HepG2 (cell line): ENCODE measurements around the gene PDE4D. TPM values are rescaled to one million over a fixed set of nuclear protein-coding genes. Genes with fewer than 3 reads are reported as not detected.

ENCODE experiments used
- ATAC-seq: fragments of 200-7000 bp; cut with Tn5 transposase; 3 replicates; pipeline ENCODE4 v1.9.1; 2020; ENCODE audit warnings: mild to moderate bottlenecking, moderate library complexity
- BruUV-seq: library from RNA; stranded (reverse); fragments of 400-500 nt; replicated peaks from 2 replicates; lab custom pipeline; 2021; lab: Mats Ljungman, UMichigan
- CTCF ChIA-PET: fragments of 300-600 bp; formaldehyde crosslinking; extraction: SDS; loops from one replicate; lab custom pipeline; 2021; ENCODE audit warnings: low total read pairs, inconsistent platforms, low intra/inter-chr PET ratio; lab: Yijun Ruan, JAX
- POLR2A ChIA-PET: fragments of 350-600 bp; sonication (Branson Sonifier 250); formaldehyde crosslinking; loops from one replicate; lab custom pipeline; 2020; ENCODE audit warnings: antibody characterized with exemption, inconsistent platforms; lab: Yijun Ruan, JAX
- DNase-seq: peaks from one replicate; pipeline ENCODE4 v3.0.0-alpha.2; 2015; ENCODE audit warnings: low spot score
- FAIRE-seq: peaks from 3 replicates; lab custom pipeline; 2011; peaks lifted over from hg19 to GRCh38; lab: Jason Lieb, UNC
- H2AFZ ChIP-seq: one replicate; pipeline ENCODE4 v1.6.1; 2011; ENCODE audit warnings: low read length, inconsistent platforms
- H3K27ac ChIP-seq: fragments of 300-600 bp; 3 replicates; pipeline ENCODE4 v1.8.0; 2011; ENCODE audit warnings: mixed run types, mild to moderate bottlenecking, mixed read lengths, low read length, inconsistent platforms; ENCODE audit not compliant: insufficient read depth; ENCODE audit errors: extremely low read length
- H3K27me3 ChIP-seq, 2 experiments: fragments of 200-600 bp in 1 of 2; 2 replicates in 1 of 2; 3 replicates in 1 of 2; pipeline versions ENCODE4 v1.6.0 to v1.8.0; 2011; ENCODE audit warnings: low read length in 2 of 2, mild to moderate bottlenecking in 2 of 2, moderate library complexity in 2 of 2, inconsistent platforms in 1 of 2; ENCODE audit not compliant: insufficient read depth in 2 of 2, control insufficient read depth in 1 of 2
- H3K36me3 ChIP-seq, 2 experiments: fragments of 200-600 bp in 1 of 2; replicated peaks in 1 of 2; 2 replicates in 1 of 2; 3 replicates in 1 of 2; pipeline versions ENCODE4 v1.5.1 to v1.8.0; 2011; ENCODE audit warnings: low read length in 2 of 2, inconsistent platforms in 1 of 2; ENCODE audit not compliant: insufficient read depth in 2 of 2, control insufficient read depth in 1 of 2
- H3K4me1 ChIP-seq: 2 replicates; pipeline ENCODE4 v1.5.1; 2012; ENCODE audit warnings: low read length, inconsistent platforms; ENCODE audit not compliant: insufficient read depth
- H3K4me2 ChIP-seq: 2 replicates; pipeline ENCODE4 v1.6.0; 2011; ENCODE audit warnings: low read depth, low read length, inconsistent platforms
- H3K4me3 ChIP-seq, 3 experiments: fragments of 200-600 bp in 1 of 3; sonication (generic), shearing (Covaris generic) in 1 of 3; replicated peaks in 1 of 3; 2 replicates each; pipeline ENCODE4 v1.5.1; 2011 to 2016; ENCODE audit warnings: low read length in 3 of 3, inconsistent platforms in 2 of 3, low read depth in 2 of 3, mild to moderate bottlenecking in 2 of 3, control low read depth in 1 of 3, mixed read lengths in 1 of 3; ENCODE audit not compliant: insufficient read depth in 1 of 3
- H3K79me2 ChIP-seq: one replicate; pipeline ENCODE4 v1.6.1; 2011; ENCODE audit warnings: low read length, inconsistent platforms; ENCODE audit not compliant: insufficient read depth
- H3K9ac ChIP-seq: 2 replicates; pipeline ENCODE4 v1.6.0; 2011; ENCODE audit warnings: mild to moderate bottlenecking, low read depth, low read length, inconsistent platforms; ENCODE audit not compliant: insufficient read depth
- H3K9me3 ChIP-seq: 2 replicates; pipeline ENCODE4 v1.5.1; 2012; ENCODE audit warnings: mild to moderate bottlenecking, low read length
- H4K20me1 ChIP-seq: 2 replicates; pipeline ENCODE4 v1.6.0; 2011; ENCODE audit warnings: inconsistent platforms, mild to moderate bottlenecking, low read length, moderate library complexity; ENCODE audit not compliant: insufficient read depth
- CAMTA2 ChIP-seq: sonication (generic); formaldehyde crosslinking; IDR thresholded peaks from 2 replicates; pipeline ENCODE4 v1.4.0; 2020; ENCODE audit warnings: mild to moderate bottlenecking, missing genetic modification reagents, borderline replicate concordance
- HMG20B ChIP-seq: conservative IDR thresholded peaks from 2 replicates; pipeline ENCODE4 v1.6.1; 2016; ENCODE audit warnings: missing genetic modification reagents, missing compliant biosample characterization
- MAFG ChIP-seq: sonication (generic); formaldehyde crosslinking; IDR thresholded peaks from 2 replicates; pipeline ENCODE4 v1.5.1; 2020; ENCODE audit warnings: mild to moderate bottlenecking, missing genetic modification reagents
- MTA3 ChIP-seq: sonication (generic); formaldehyde crosslinking; IDR thresholded peaks from 2 replicates; pipeline ENCODE4 v1.4.0; 2020; ENCODE audit warnings: missing genetic modification reagents
- MXD4 ChIP-seq: IDR thresholded peaks from 2 replicates; pipeline ENCODE4 v1.6.1; 2016; ENCODE audit warnings: mild to moderate bottlenecking, missing biosample characterization, missing genetic modification reagents
- RXRA ChIP-seq: sonication (generic); formaldehyde crosslinking; IDR thresholded peaks from 2 replicates; pipeline ENCODE4 v1.5.1; 2020; ENCODE audit warnings: missing genetic modification reagents
- ZNF124 ChIP-seq: sonication (generic); formaldehyde crosslinking; IDR thresholded peaks from 2 replicates; pipeline ENCODE4 v1.4.0; 2020; ENCODE audit warnings: missing genetic modification reagents
- ZNF292 ChIP-seq: sonication (generic); formaldehyde crosslinking; IDR thresholded peaks from 2 replicates; pipeline ENCODE4 v1.8.1; 2022; ENCODE audit warnings: mild to moderate bottlenecking, low read depth, missing genetic modification reagents, borderline replicate concordance
- ZNF337 ChIP-seq: sonication (generic); formaldehyde crosslinking; IDR thresholded peaks from 2 replicates; pipeline ENCODE4 v1.5.1; 2020; ENCODE audit warnings: missing genetic modification reagents, low read depth, mild to moderate bottlenecking, borderline replicate concordance
- ZNF530 ChIP-seq: sonication (generic); formaldehyde crosslinking; IDR thresholded peaks from 2 replicates; pipeline ENCODE4 v1.5.0; 2020; ENCODE audit warnings: low read depth, mild to moderate bottlenecking, missing genetic modification reagents
- ZNF780A ChIP-seq: sonication (generic); formaldehyde crosslinking; IDR thresholded peaks from 2 replicates; pipeline ENCODE4 v1.8.0; 2022; ENCODE audit warnings: mild to moderate bottlenecking, missing genetic modification reagents, moderate library complexity
- WGBS: methylation state at CpG from one replicate; pipeline ENCODE4 v1.1.6; 2017; ENCODE audit warnings: low lambda C conversion rate; 5-methylcytosine and 5-hydroxymethylcytosine counted together
- in situ Hi-C: cut with HindIII; loops from 2 replicates; pipeline ENCODE4 v1.10.0; 2017; ENCODE audit warnings: low pct_unique_long_range_greater_than_20kb; ENCODE audit not compliant: extremely low pct_ligation_motif_present
- intact Hi-C: fragments of 100-400 bp; cut with micrococcal nuclease; formaldehyde crosslinking; loops from one replicate; pipeline ENCODE4 v1.10.0; 2022; ENCODE audit not compliant: unreplicated experiment
- polyA plus RNA-seq, 8 experiments: library from polyadenylated mRNA; depleted of rRNA in 3 of 8; stranded (reverse) in 7 of 8; unstranded in 1 of 8; fragments of >200 nt; fragmentation: Illumina TruSeq in 4 of 8; extraction: Trizol in 4 of 8; gene quantifications; 2 replicates each; pipeline versions ENCODE4 v1.2.1 to v1.2.3, GENCODE V29; 2011 to 2016; ENCODE audit warnings: low read depth in 4 of 8, missing spikeins in 1 of 8, mixed read lengths in 1 of 8; ENCODE audit not compliant: insufficient read depth in 1 of 8
- total RNA-seq, 5 experiments: library from RNA; depleted of rRNA; stranded (reverse); fragments of >200 nt; fragmentation: Illumina TruSeq; extraction: Trizol; gene quantifications; 2 replicates each; pipeline ENCODE4 v1.2.3, GENCODE V29; 2016; ENCODE audit warnings: low read depth in 1 of 5
- TF ChIP-seq, protein P1 (sequence below): sonication (generic); formaldehyde crosslinking; IDR thresholded peaks from 2 replicates; pipeline ENCODE4 v1.5.0; 2020; ENCODE audit warnings: mild to moderate bottlenecking, missing genetic modification reagents
- TF ChIP-seq, protein P2 (sequence below): sonication (generic); formaldehyde crosslinking; IDR thresholded peaks from 2 replicates; pipeline ENCODE4 v1.5.0; 2020; ENCODE audit warnings: mild to moderate bottlenecking, missing genetic modification reagents, borderline replicate concordance

Gene PDE4D
- total and polyA plus RNA-seq, 2 of the 13 experiments (the other 11 are each of a cell fraction or from before 2014, with no cell fraction given) = 7.0 to 12.2 TPM

DNA sequence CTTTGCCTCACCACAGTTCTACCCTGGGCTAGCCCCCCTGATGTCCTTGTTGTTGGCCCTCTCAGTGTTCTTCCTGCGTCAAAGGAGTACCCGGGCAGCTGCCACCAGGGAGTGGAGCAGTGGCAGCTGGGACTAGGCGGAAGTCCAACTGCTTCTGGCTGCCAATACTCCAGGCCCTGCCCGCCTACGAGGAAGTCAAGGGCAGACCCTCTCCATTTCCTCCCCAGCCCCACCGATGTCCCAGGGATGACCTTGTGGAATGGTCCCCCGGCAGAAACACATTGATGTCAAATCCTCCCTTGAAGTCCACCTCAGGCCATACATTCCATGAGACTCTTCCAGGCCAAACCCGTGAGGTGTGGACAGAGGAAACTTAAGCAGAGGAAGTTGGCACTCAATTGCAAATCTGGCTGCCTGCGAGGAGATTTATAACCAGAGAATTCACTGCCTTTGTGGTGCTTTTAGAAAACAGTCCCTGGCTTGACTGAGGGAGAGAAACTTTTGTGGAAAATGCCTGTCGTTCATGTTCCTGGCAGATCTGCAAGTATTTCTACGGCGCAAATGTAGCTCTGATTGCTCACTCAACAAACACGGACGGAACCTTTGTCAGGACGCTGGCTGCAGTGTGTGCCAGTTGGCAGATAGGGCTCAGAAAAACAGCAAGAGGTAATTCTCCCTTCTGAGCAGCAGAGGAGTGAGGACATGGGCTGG, 970.9 kb downstream of the PDE4D start:
- no peak overlapping the region for H2AFZ ChIP-seq
- CTCF ChIA-PET = no interaction called here

More for the DNA sequence above, 970.9 kb downstream of the PDE4D start:
- Histone ChIP-seq H3K4me3 (no peak overlapping the region), H3K9ac (no peak overlapping the region), H3K27me3 (no peaks in the 10 kb centered on the region), H3K79me2 (no peaks in the 10 kb centered on the region), H3K4me2 (no peak overlapping the region), H3K4me1 (no peaks in the 10 kb centered on the region), H3K36me3 (no peaks in the 10 kb centered on the region), H3K9me3 (no peaks in the 10 kb centered on the region), H3K27ac (no peak overlapping the region), H4K20me1 (no peaks in the 10 kb centered on the region)
- no peak for TF ChIP-seq CAMTA2 (CRISPR knock-in tag)
- no peak for TF ChIP-seq MXD4 (CRISPR knock-in tag)
- no peak for TF ChIP-seq ZNF292 (CRISPR knock-in tag)
- no peak for TF ChIP-seq ZNF337 (CRISPR knock-in tag)
- TF ChIP-seq RXRA (CRISPR knock-in tag) = no peak
- no peak for TF ChIP-seq HMG20B (CRISPR knock-in tag)
- TF ChIP-seq, protein P1, sequence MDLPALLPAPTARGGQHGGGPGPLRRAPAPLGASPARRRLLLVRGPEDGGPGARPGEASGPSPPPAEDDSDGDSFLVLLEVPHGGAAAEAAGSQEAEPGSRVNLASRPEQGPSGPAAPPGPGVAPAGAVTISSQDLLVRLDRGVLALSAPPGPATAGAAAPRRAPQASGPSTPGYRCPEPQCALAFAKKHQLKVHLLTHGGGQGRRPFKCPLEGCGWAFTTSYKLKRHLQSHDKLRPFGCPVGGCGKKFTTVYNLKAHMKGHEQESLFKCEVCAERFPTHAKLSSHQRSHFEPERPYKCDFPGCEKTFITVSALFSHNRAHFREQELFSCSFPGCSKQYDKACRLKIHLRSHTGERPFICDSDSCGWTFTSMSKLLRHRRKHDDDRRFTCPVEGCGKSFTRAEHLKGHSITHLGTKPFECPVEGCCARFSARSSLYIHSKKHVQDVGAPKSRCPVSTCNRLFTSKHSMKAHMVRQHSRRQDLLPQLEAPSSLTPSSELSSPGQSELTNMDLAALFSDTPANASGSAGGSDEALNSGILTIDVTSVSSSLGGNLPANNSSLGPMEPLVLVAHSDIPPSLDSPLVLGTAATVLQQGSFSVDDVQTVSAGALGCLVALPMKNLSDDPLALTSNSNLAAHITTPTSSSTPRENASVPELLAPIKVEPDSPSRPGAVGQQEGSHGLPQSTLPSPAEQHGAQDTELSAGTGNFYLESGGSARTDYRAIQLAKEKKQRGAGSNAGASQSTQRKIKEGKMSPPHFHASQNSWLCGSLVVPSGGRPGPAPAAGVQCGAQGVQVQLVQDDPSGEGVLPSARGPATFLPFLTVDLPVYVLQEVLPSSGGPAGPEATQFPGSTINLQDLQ (CRISPR knock-in tag) = no peak
- no peak for TF ChIP-seq ZNF530 (CRISPR knock-in tag)
- TF ChIP-seq, protein P2, sequence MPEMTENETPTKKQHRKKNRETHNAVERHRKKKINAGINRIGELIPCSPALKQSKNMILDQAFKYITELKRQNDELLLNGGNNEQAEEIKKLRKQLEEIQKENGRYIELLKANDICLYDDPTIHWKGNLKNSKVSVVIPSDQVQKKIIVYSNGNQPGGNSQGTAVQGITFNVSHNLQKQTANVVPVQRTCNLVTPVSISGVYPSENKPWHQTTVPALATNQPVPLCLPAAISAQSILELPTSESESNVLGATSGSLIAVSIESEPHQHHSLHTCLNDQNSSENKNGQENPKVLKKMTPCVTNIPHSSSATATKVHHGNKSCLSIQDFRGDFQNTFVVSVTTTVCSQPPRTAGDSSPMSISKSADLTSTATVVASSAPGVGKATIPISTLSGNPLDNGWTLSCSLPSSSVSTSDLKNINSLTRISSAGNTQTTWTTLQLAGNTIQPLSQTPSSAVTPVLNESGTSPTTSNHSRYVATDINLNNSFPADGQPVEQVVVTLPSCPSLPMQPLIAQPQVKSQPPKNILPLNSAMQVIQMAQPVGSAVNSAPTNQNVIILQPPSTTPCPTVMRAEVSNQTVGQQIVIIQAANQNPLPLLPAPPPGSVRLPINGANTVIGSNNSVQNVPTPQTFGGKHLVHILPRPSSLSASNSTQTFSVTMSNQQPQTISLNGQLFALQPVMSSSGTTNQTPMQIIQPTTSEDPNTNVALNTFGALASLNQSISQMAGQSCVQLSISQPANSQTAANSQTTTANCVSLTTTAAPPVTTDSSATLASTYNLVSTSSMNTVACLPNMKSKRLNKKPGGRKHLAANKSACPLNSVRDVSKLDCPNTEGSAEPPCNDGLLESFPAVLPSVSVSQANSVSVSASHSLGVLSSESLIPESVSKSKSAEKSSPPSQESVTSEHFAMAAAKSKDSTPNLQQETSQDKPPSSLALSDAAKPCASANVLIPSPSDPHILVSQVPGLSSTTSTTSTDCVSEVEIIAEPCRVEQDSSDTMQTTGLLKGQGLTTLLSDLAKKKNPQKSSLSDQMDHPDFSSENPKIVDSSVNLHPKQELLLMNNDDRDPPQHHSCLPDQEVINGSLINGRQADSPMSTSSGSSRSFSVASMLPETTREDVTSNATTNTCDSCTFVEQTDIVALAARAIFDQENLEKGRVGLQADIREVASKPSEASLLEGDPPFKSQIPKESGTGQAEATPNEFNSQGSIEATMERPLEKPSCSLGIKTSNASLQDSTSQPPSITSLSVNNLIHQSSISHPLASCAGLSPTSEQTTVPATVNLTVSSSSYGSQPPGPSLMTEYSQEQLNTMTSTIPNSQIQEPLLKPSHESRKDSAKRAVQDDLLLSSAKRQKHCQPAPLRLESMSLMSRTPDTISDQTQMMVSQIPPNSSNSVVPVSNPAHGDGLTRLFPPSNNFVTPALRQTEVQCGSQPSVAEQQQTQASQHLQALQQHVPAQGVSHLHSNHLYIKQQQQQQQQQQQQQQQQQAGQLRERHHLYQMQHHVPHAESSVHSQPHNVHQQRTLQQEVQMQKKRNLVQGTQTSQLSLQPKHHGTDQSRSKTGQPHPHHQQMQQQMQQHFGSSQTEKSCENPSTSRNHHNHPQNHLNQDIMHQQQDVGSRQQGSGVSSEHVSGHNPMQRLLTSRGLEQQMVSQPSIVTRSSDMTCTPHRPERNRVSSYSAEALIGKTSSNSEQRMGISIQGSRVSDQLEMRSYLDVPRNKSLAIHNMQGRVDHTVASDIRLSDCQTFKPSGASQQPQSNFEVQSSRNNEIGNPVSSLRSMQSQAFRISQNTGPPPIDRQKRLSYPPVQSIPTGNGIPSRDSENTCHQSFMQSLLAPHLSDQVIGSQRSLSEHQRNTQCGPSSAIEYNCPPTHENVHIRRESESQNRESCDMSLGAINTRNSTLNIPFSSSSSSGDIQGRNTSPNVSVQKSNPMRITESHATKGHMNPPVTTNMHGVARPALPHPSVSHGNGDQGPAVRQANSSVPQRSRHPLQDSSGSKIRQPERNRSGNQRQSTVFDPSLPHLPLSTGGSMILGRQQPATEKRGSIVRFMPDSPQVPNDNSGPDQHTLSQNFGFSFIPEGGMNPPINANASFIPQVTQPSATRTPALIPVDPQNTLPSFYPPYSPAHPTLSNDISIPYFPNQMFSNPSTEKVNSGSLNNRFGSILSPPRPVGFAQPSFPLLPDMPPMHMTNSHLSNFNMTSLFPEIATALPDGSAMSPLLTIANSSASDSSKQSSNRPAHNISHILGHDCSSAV = no peak
- TF ChIP-seq MAFG = no peak
- no peak for TF ChIP-seq ZNF124 (CRISPR knock-in tag)
- no peak for TF ChIP-seq MTA3 (CRISPR knock-in tag)
- TF ChIP-seq ZNF780A (CRISPR knock-in tag) = no peak
- ATAC-seq = no peak
- DNase-seq = no peak
- intact Hi-C loops = no loop called here
- WGBS = 68% methylated on average over 8 of the region's 15 CpGs
- in situ Hi-C loops = no loop called here
- no peak for FAIRE-seq
- BruUV-seq = no TSS peak
- POLR2A ChIA-PET = no interaction called here
